Muscle layer of duodenum (tissue), 2 donors: ENCODE data around the gene ATG13.
A peak's percentile ranks its signal among the peaks of the same experiment; 100 is the strongest.
"Not testable (repeated sequence)": the region's sequence is repeated elsewhere in the genome, so short reads cannot be mapped to it uniquely, and the experiment has no call there.

Experiments used
- H3K27ac ChIP-seq: one replicate; pipeline ENCODE4 v1.7.0; 2013; ENCODE audit warnings: mild to moderate bottlenecking, low read length
- H3K27me3 ChIP-seq: one replicate; pipeline ENCODE4 v1.7.0; 2013; ENCODE audit warnings: low read depth, mild to moderate bottlenecking, control low read depth, low read length
- H3K36me3 ChIP-seq, 2 donors: one replicate each; pipeline ENCODE4 v1.7.0; 2013; ENCODE audit warnings: low read length in 2 of 2, control low read depth in 1 of 2, mild to moderate bottlenecking in 1 of 2; ENCODE audit not compliant: insufficient read depth in 2 of 2, control insufficient read depth in 1 of 2
- H3K4me1 ChIP-seq, 2 donors: one replicate each; pipeline ENCODE4 v1.7.0; 2013; ENCODE audit warnings: low read length in 2 of 2, mild to moderate bottlenecking in 2 of 2, control low read depth in 1 of 2, moderate library complexity in 1 of 2; ENCODE audit not compliant: insufficient read depth in 2 of 2, control insufficient read depth in 1 of 2
- H3K4me3 ChIP-seq, 2 donors: one replicate each; pipeline ENCODE4 v1.7.0; 2013; ENCODE audit warnings: low read length in 2 of 2, low read depth in 1 of 2, mild to moderate bottlenecking in 1 of 2
- H3K9me3 ChIP-seq, 2 donors: one replicate each; pipeline ENCODE4 v1.7.0; 2013; ENCODE audit warnings: low read length in 2 of 2, control low read depth in 1 of 2, mild to moderate bottlenecking in 1 of 2; ENCODE audit not compliant: control insufficient read depth in 1 of 2
- donor health status: healthy.

The ATG13 gene

GRCh38 chr11:46668480-46669085 is 51.2 kb downstream of the ATG13 start:
- peaks cover 59 to 75% of the 10 kb centered on the region in 2 donors for H3K36me3 ChIP-seq
- H3K4me3 ChIP-seq: no peak overlapping the region
- no peak overlapping the region for H3K27ac ChIP-seq
- H3K9me3 ChIP-seq: no peaks in the 10 kb centered on the region
- H3K27me3 ChIP-seq: no peaks in the 10 kb centered on the region
- peaks cover 0 to 12% of the 10 kb centered on the region in 2 donors for H3K4me1 ChIP-seq

- Histone ChIP-seq H3K27ac (no peak overlapping the region), H3K9me3 (no peaks in the 10 kb centered on the region), H3K36me3 (peaks cover 54 to 68% of the 10 kb centered on the region in 2 donors), H3K4me1 (peaks cover 4 to 18% of the 10 kb centered on the region in 2 donors), H3K4me3 (no peak overlapping the region), H3K27me3 (no peaks in the 10 kb centered on the region)
Observed at GRCh38 chr11:46669711-46670139, 52.4 kb downstream of the ATG13 start.

GRCh38 chr11:46670521-46670920 is 53.2 kb downstream of the ATG13 start:
- not testable (repeated sequence) for H3K27me3 ChIP-seq, H3K4me3 ChIP-seq, H3K27ac ChIP-seq, H3K9me3 ChIP-seq
- H3K36me3 ChIP-seq: peaks cover 46 to 60% of the 10 kb centered on the region in 2 donors
- H3K4me1 ChIP-seq: peaks cover 12 to 25% of the 10 kb centered on the region in 2 donors

GRCh38 chr11:46671958-46672315 is 54.6 kb downstream of the ATG13 start:
- H3K9me3 ChIP-seq: no peaks in the 10 kb centered on the region
- H3K4me3 ChIP-seq: no peak overlapping the region
- H3K27ac ChIP-seq: no peak overlapping the region
- H3K27me3 ChIP-seq: no peaks in the 10 kb centered on the region
- H3K36me3 ChIP-seq: peaks cover 39 to 63% of the 10 kb centered on the region in 2 donors
- peaks cover 17 to 36% of the 10 kb centered on the region in 2 donors for H3K4me1 ChIP-seq

GRCh38 chr11:46672381-46672839 is 55.1 kb downstream of the ATG13 start:
- no peak overlapping the region for H3K4me3 ChIP-seq
- H3K4me1 ChIP-seq: peaks cover 17 to 36% of the 10 kb centered on the region in 2 donors
- H3K36me3 ChIP-seq: peaks cover 42 to 68% of the 10 kb centered on the region in 2 donors
- no peaks in the 10 kb centered on the region for H3K27me3 ChIP-seq
- no peak overlapping the region for H3K27ac ChIP-seq
- H3K9me3 ChIP-seq: no peaks in the 10 kb centered on the region

GRCh38 chr11:46673713-46674462 is 56.5 kb downstream of the ATG13 start:
- H3K27ac ChIP-seq: peak overlapping the region; percentile 83
- H3K4me1 ChIP-seq: peaks cover 17 to 30% of the 10 kb centered on the region in 2 donors
- H3K36me3 ChIP-seq: peaks cover 29 to 66% of the 10 kb centered on the region in 2 donors
- no peak overlapping the region for H3K4me3 ChIP-seq
- no peaks in the 10 kb centered on the region for H3K27me3 ChIP-seq
- H3K9me3 ChIP-seq: no peaks in the 10 kb centered on the region

GRCh38 chr11:46674463-46675287 is 57.3 kb downstream of the ATG13 start:
- H3K4me1 ChIP-seq: peaks cover 17 to 30% of the 10 kb centered on the region in 2 donors
- no peak overlapping the region for H3K4me3 ChIP-seq
- H3K36me3 ChIP-seq: peaks cover 28 to 66% of the 10 kb centered on the region in 2 donors
- peak overlapping the region; percentile 83 for H3K27ac ChIP-seq
- no peaks in the 10 kb centered on the region for H3K27me3 ChIP-seq
- no peaks in the 10 kb centered on the region for H3K9me3 ChIP-seq

GRCh38 chr11:46675288-46675851 is 58.0 kb downstream of the ATG13 start:
- Histone ChIP-seq H3K27ac (peak overlapping the region; percentile 83), H3K4me3 (no peak overlapping the region), H3K4me1 (peaks cover 17 to 30% of the 10 kb centered on the region in 2 donors), H3K36me3 (peaks cover 33 to 67% of the 10 kb centered on the region in 2 donors), H3K9me3 (no peaks in the 10 kb centered on the region), H3K27me3 (no peaks in the 10 kb centered on the region)

GRCh38 chr11:46675949-46676348 is 58.6 kb downstream of the ATG13 start:
- no peaks in the 10 kb centered on the region for H3K27me3 ChIP-seq
- no peak overlapping the region for H3K4me3 ChIP-seq
- peaks cover 34 to 70% of the 10 kb centered on the region in 2 donors for H3K36me3 ChIP-seq
- H3K27ac ChIP-seq: peak overlapping the region; percentile 83
- H3K9me3 ChIP-seq: no peaks in the 10 kb centered on the region
- peaks cover 17 to 30% of the 10 kb centered on the region in 2 donors for H3K4me1 ChIP-seq

- H3K9me3 ChIP-seq: no peaks in the 10 kb centered on the region
- H3K27ac ChIP-seq: no peak overlapping the region
- H3K36me3 ChIP-seq: peaks cover 35 to 72% of the 10 kb centered on the region in 2 donors
- no peak overlapping the region for H3K4me3 ChIP-seq
- H3K27me3 ChIP-seq: no peaks in the 10 kb centered on the region
- peaks cover 17 to 30% of the 10 kb centered on the region in 2 donors for H3K4me1 ChIP-seq
Observed at GRCh38 chr11:46676436-46677158, 59.2 kb downstream of the ATG13 start.
